K562 (cell line): ENCODE results near the gene PLXNA2. TPM values are rescaled to one million over a fixed set of nuclear protein-coding genes. Genes with fewer than 3 reads are reported as not detected.

Experiments used
- CHD2 ChIP-seq: IDR thresholded peaks from 2 replicates; pipeline ENCODE4 v1.6.1; 2011; ENCODE audit warnings: low read depth, low read length
- HDAC2 ChIP-seq: fragments of 450-650 bp; IDR thresholded peaks from 2 replicates; pipeline ENCODE4 v1.6.1; 2016; ENCODE audit warnings: mild to moderate bottlenecking
- ILK ChIP-seq: fragments of 450-650 bp; IDR thresholded peaks from 2 replicates; pipeline ENCODE4 v1.6.1; 2016; ENCODE audit warnings: missing genetic modification characterization, low read depth, mild to moderate bottlenecking, missing compliant biosample characterization, moderate library complexity, borderline replicate concordance
- KDM2B ChIP-seq: fragments of 250-450 bp; sonication (Bioruptor Pico); IDR thresholded peaks from 2 replicates; pipeline ENCODE4 v1.8.0; 2021; ENCODE audit warnings: mild to moderate bottlenecking, moderate library complexity
- KDM5B ChIP-seq: fragments of 200-600 bp; sonication (generic); IDR thresholded peaks from 2 replicates; pipeline ENCODE4 v1.6.1; 2012; ENCODE audit warnings: low read depth, mild to moderate bottlenecking, moderate library complexity, low read length, control low read depth, inconsistent platforms; ENCODE audit not compliant: insufficient replicate concordance
- MBD1 ChIP-seq: fragments of 250-450 bp; sonication (Bioruptor Pico); IDR thresholded peaks from 2 replicates; pipeline ENCODE4 v1.8.0; 2022; ENCODE audit warnings: inconsistent platforms
- MIER1 ChIP-seq: fragments of 450-650 bp; IDR thresholded peaks from 2 replicates; pipeline ENCODE4 v1.6.1; 2016; ENCODE audit warnings: antibody characterized with exemption, mild to moderate bottlenecking, low read depth
- THRAP3 ChIP-seq: fragments of 450-650 bp; IDR thresholded peaks from 2 replicates; pipeline ENCODE4 v1.6.1; 2016; ENCODE audit warnings: mild to moderate bottlenecking, inconsistent platforms, borderline replicate concordance
- TRIM28 ChIP-seq: fragments of 450-650 bp; IDR thresholded peaks from 2 replicates; pipeline ENCODE4 v1.6.1; 2017
- TSHZ1 ChIP-seq: fragments of 250-450 bp; sonication (Bioruptor Pico); IDR thresholded peaks from 2 replicates; pipeline ENCODE4 v1.4.0; 2020; ENCODE audit warnings: mild to moderate bottlenecking, moderate library complexity
- ZBTB34 ChIP-seq: fragments of 250-450 bp; sonication (Bioruptor Pico); IDR thresholded peaks from 2 replicates; pipeline ENCODE4 v1.8.0; 2021; ENCODE audit warnings: mild to moderate bottlenecking, moderate library complexity
- ZNF263 ChIP-seq: sonication (generic); formaldehyde crosslinking; IDR thresholded peaks from 2 replicates; pipeline ENCODE4 v1.8.0; 2022; ENCODE audit warnings: mild to moderate bottlenecking, missing genetic modification reagents, borderline replicate concordance
- ZNF311 ChIP-seq: fragments of 250-450 bp; sonication (Bioruptor Pico); IDR thresholded peaks from 2 replicates; pipeline ENCODE4 v1.4.0; 2020; ENCODE audit warnings: mild to moderate bottlenecking, moderate library complexity
- ZNF324 ChIP-seq: fragments of 250-450 bp; sonication (Bioruptor Pico); IDR thresholded peaks from 2 replicates; pipeline ENCODE4 v1.4.0; 2020; ENCODE audit warnings: mild to moderate bottlenecking
- ZNF778 ChIP-seq: fragments of 450-650 bp; formaldehyde crosslinking; IDR thresholded peaks from 2 replicates; pipeline ENCODE4 v1.4.0; 2020; ENCODE audit warnings: mild to moderate bottlenecking, moderate library complexity
- polyA plus RNA-seq, 8 experiments: library from polyadenylated mRNA; depleted of rRNA in 4 of 8; stranded (reverse) in 5 of 8; unstranded in 3 of 8; fragments of >200 nt; fragmentation: Nextera tagmentation in 2 of 8; fragmentation: Illumina TruSeq in 1 of 8; extraction: Ambion mirVana in 2 of 8; extraction: Trizol in 1 of 8; gene quantifications; 2 replicates each; pipeline versions ENCODE4 v1.2.1 to v1.2.3, GENCODE V29; 2011 to 2014; ENCODE audit warnings: inconsistent platforms in 1 of 8, missing spikeins in 1 of 8
- total RNA-seq, 7 experiments: library from RNA; depleted of rRNA in 6 of 7; stranded (reverse); fragments of >200 nt in 6 of 7; fragmentation: Illumina TruSeq in 2 of 7; extraction: Trizol in 2 of 7; gene quantifications; 2 replicates each; pipeline versions ENCODE4 v1.2.1 to v1.2.3, GENCODE V29; 2011 to 2021; ENCODE audit warnings: low replicate concordance in 1 of 7
- TF ChIP-seq, protein P1 (sequence below): fragments of 450-650 bp; IDR thresholded peaks from 2 replicates; pipeline ENCODE4 v1.7.1; 2018; ENCODE audit warnings: mild to moderate bottlenecking, low read depth; ENCODE audit not compliant: partially characterized antibody
- TF ChIP-seq, protein P2 (sequence below): sonication (generic); formaldehyde crosslinking; IDR thresholded peaks from 2 replicates; pipeline ENCODE4 v1.8.0; 2023; ENCODE audit warnings: mild to moderate bottlenecking, missing genetic modification reagents

PLXNA2 gene
- total and polyA plus RNA-seq, 9 of the 15 experiments (the other 6 are each of a cell fraction or from before 2014, with no cell fraction given) = 0.01 to 1.3 (median 0.32) TPM

- TF ChIP-seq, protein P1, sequence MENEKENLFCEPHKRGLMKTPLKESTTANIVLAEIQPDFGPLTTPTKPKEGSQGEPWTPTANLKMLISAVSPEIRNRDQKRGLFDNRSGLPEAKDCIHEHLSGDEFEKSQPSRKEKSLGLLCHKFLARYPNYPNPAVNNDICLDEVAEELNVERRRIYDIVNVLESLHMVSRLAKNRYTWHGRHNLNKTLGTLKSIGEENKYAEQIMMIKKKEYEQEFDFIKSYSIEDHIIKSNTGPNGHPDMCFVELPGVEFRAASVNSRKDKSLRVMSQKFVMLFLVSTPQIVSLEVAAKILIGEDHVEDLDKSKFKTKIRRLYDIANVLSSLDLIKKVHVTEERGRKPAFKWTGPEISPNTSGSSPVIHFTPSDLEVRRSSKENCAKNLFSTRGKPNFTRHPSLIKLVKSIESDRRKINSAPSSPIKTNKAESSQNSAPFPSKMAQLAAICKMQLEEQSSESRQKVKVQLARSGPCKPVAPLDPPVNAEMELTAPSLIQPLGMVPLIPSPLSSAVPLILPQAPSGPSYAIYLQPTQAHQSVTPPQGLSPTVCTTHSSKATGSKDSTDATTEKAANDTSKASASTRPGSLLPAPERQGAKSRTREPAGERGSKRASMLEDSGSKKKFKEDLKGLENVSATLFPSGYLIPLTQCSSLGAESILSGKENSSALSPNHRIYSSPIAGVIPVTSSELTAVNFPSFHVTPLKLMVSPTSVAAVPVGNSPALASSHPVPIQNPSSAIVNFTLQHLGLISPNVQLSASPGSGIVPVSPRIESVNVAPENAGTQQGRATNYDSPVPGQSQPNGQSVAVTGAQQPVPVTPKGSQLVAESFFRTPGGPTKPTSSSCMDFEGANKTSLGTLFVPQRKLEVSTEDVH = no peak
- TF ChIP-seq MIER1 (no peak), ZNF324 (no peak; the same call in 1 of the 2 replicates), TRIM28 (no peak), ILK (tag) (no peak), HDAC2 (no peak), MBD1 (no peak), CHD2 (no peak), KDM5B (no peak), ZNF263 (CRISPR knock-in tag) (no peak), ZBTB34 (CRISPR knock-in tag) (no peak), ZNF778 (no peak), THRAP3 (no peak), KDM2B (CRISPR knock-in tag) (no peak), TSHZ1 (CRISPR knock-in tag) (no peak), ZNF311 (CRISPR knock-in tag) (no peak)
- TF ChIP-seq, protein P2, sequence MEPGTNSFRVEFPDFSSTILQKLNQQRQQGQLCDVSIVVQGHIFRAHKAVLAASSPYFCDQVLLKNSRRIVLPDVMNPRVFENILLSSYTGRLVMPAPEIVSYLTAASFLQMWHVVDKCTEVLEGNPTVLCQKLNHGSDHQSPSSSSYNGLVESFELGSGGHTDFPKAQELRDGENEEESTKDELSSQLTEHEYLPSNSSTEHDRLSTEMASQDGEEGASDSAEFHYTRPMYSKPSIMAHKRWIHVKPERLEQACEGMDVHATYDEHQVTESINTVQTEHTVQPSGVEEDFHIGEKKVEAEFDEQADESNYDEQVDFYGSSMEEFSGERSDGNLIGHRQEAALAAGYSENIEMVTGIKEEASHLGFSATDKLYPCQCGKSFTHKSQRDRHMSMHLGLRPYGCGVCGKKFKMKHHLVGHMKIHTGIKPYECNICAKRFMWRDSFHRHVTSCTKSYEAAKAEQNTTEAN (CRISPR knock-in tag) = no peak
These were observed 8.0 kb downstream of the PLXNA2 start (continued) for GRCh38 chr1:208235982-208236761.
